Kidney (tissue), 14 donors: Measurements from ENCODE around the gene HIC1. TPM values are rescaled to one million over a fixed set of nuclear protein-coding genes. Genes with fewer than 3 reads are reported as not detected.

Experiments
- DNase-seq, 5 donors: peaks; one replicate each; pipeline ENCODE4 v3.0.0-alpha.2; 2013 to 2020
- FAIRE-seq: peaks from 2 replicates; lab custom pipeline; 2012; peaks lifted over from hg19 to GRCh38; lab: Jason Lieb, UNC
- H3K27ac ChIP-seq, 2 donors: one replicate each; pipeline ENCODE4 v1.7.0; 2013; ENCODE audit warnings: low read depth in 2 of 2, low read length in 2 of 2, inconsistent platforms in 1 of 2
- H3K27me3 ChIP-seq: one replicate; pipeline ENCODE4 v1.7.1; 2013; ENCODE audit warnings: low read length, inconsistent platforms; ENCODE audit not compliant: control insufficient read depth, insufficient read depth
- H3K36me3 ChIP-seq, 3 donors: one replicate each; pipeline versions ENCODE4 v1.7.0 to v1.7.1; 2013; ENCODE audit warnings: low read length in 3 of 3, control low read depth in 1 of 3, inconsistent platforms in 1 of 3; ENCODE audit not compliant: insufficient read depth in 3 of 3, control insufficient read depth in 2 of 3
- H3K4me1 ChIP-seq, 3 donors: one replicate each; pipeline versions ENCODE4 v1.7.0 to v1.7.1; 2013; ENCODE audit warnings: low read length in 3 of 3, inconsistent platforms in 1 of 3, low read depth in 1 of 3; ENCODE audit not compliant: control insufficient read depth in 2 of 3, insufficient read depth in 2 of 3
- H3K4me3 ChIP-seq, 3 donors: one replicate each; pipeline versions ENCODE4 v1.7.0 to v1.8.1; 2013; ENCODE audit warnings: low read length in 3 of 3, control low read depth in 1 of 3, inconsistent platforms in 1 of 3
- H3K9ac ChIP-seq, 3 donors: one replicate each; pipeline versions ENCODE4 v1.7.0 to v1.7.1; 2013; ENCODE audit warnings: low read length in 3 of 3, control low read depth in 1 of 3, inconsistent platforms in 1 of 3
- H3K9me3 ChIP-seq, 3 donors: one replicate each; pipeline versions ENCODE4 v1.7.0 to v1.7.1; 2013; ENCODE audit warnings: low read length in 3 of 3, control low read depth in 1 of 3, inconsistent platforms in 1 of 3; ENCODE audit not compliant: control insufficient read depth in 2 of 3, insufficient read depth in 1 of 3
- intact Hi-C: fragments of 100-400 bp; cut with DNase I; formaldehyde crosslinking; loops from one replicate; pipeline ENCODE4 v1.11.1; 2022
- polyA plus RNA-seq: library from polyadenylated mRNA; stranded (reverse); fragments of 350-450 nt; fragmentation: Illumina TruSeq; extraction: RNeasy Lipid Tissue Mini Kit (QIAGEN cat#74804); gene quantifications from one replicate; pipeline ENCODE4 v1.2.3, GENCODE V29; 2014; ENCODE audit warnings: low read depth, low replicate concordance; ENCODE audit not compliant: insufficient read depth
- total RNA-seq: library from RNA; stranded (reverse); fragmentation: NEBNext Ultra II Directional; extraction: Animal tissue kit (Norgen Biotek cat#: 25700); gene quantifications from one replicate; pipeline ENCODE4 v1.2.1, GENCODE V29; 2021
- TF ChIP-seq, protein P1 (sequence below): IDR thresholded peaks from 3 replicates; pipeline ENCODE4 v1.5.1; 2012; ENCODE audit warnings: mild to moderate bottlenecking, moderate library complexity, borderline replicate concordance; ENCODE audit not compliant: insufficient read depth; ENCODE audit errors: extremely low read depth
- donor health status: control.
- donor health status: control.
- donor health status: control.
- donor health status: control.
- donor health status: control.
- donor health status: DM: yes; HTN: yes; CAD: no.
- donor health status: Normal renal cell carcinoma (clear cell type).

The HIC1 gene
- total and polyA plus RNA-seq, 2 donors from 2014 or later = 2.7 to 13.0 TPM

DNA sequence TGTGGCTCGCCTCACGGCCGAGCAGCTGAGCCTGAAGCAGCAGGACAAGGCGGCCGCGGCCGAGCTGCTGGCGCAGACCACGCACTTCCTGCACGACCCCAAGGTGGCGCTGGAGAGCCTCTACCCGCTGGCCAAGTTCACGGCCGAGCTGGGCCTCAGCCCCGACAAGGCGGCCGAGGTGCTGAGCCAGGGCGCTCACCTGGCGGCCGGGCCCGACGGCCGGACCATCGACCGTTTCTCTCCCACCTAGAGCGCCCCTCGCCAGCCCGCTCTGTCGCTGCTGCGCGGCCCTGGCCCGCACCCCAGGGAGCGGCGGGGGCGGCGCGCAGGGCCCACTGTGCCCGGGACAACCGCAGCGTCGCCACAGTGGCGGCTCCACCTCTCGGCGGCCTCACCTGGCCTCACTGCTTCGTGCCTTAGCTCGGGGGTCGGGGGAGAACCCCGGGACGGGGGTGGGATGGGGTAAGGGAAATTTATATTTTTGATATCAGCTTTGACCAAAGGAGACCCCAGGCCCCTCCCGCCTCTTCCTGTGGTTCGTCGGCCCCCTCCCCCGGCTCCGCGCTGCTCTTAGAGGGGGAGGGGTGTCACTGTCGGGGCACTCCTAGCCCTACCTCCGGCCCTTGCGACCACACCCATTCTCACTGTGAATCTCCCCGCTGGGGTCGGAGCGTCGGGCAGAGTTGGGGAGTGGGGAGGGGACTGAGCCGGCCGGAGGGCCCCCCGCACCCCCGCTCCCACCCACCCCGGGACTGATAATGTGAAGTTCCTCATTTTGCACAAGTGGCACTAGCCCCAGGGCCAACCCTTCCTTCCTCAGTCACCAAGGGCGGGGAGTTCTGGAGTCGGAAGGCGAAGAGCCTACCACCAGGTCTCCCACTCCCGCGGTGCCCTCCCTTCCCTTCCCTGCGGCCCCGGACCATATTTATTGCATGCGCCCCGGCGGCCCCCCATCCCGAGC, 4.0 kb downstream of the HIC1 start:
- Histone ChIP-seq H3K9me3 (no peaks in the 10 kb centered on the region), H3K4me1 (peaks cover 0 to 16% (median 0%) of the 10 kb centered on the region in 3 donors), H3K27ac (peak overlapping the region; percentile 37 to 43), H3K36me3 (no peaks in the 10 kb centered on the region), H3K4me3 (peak overlapping the region in 1 of 3 donors; percentile 11), H3K27me3 (peaks cover 5% of the 10 kb centered on the region), H3K9ac (no peak overlapping the region)
- DNase-seq (peak in 4 of 5 donors; percentile 61 to 92 (median 68)), FAIRE-seq (no peak)
- intact Hi-C loops = loop anchor here (5.0 kb wide), 1 partner anchor 183 kb away; no protein-coding TSS in a partner anchor
- TF ChIP-seq, protein P1, sequence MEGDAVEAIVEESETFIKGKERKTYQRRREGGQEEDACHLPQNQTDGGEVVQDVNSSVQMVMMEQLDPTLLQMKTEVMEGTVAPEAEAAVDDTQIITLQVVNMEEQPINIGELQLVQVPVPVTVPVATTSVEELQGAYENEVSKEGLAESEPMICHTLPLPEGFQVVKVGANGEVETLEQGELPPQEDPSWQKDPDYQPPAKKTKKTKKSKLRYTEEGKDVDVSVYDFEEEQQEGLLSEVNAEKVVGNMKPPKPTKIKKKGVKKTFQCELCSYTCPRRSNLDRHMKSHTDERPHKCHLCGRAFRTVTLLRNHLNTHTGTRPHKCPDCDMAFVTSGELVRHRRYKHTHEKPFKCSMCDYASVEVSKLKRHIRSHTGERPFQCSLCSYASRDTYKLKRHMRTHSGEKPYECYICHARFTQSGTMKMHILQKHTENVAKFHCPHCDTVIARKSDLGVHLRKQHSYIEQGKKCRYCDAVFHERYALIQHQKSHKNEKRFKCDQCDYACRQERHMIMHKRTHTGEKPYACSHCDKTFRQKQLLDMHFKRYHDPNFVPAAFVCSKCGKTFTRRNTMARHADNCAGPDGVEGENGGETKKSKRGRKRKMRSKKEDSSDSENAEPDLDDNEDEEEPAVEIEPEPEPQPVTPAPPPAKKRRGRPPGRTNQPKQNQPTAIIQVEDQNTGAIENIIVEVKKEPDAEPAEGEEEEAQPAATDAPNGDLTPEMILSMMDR = peak; percentile 50

DNA sequence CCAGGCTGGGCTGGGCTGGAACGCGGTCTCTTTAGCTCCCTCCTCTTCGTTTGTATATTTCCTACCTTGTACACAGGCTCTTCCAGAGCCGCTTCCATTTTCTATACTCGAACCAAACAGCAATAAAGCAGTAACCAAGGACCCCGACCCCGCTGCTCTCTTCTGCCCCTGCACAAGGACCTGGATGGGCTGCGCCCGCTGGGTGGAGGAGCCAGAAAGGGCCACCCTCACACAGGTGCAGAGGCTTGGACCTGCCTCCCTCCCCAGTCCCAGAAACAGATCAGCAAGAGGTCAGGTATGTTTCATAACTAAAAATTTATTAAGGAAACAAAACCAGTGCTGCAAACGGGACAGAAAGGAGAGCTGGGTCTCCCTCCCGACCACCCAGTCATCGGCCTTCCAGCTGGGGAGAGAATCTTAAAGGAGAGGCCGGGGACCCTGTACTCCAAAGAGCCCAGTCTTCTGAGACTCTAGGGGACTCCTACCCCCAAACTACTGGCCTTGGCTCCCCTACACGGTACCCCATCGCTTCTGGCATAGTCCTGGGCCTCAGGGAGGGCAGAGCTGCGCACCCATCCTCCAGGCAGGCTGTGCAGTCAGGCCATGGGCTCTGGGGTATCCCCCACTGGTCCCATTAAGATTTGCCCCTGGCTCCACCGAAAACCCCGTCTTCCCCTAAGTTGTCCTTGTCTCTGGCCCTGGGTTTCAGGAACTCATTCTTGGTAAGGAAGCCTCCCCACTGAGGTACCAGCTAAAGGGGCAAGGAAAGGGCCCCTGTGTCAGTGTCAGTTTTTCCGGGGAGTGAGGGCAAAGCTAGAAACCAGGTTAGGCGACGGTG, 4.9 kb downstream of the HIC1 start:
- TF ChIP-seq, protein P1 = no peak
- Histone ChIP-seq H3K4me3 (no peak overlapping the region), H3K4me1 (peaks cover 0 to 12% (median 0%) of the 10 kb centered on the region in 3 donors), H3K9ac (peak overlapping the region in 1 of 3 donors; percentile 23), H3K9me3 (no peaks in the 10 kb centered on the region), H3K36me3 (no peaks in the 10 kb centered on the region), H3K27me3 (peaks cover 5% of the 10 kb centered on the region), H3K27ac (peak overlapping the region; percentile 67 to 83)
- intact Hi-C loops = loop anchor here (5.0 kb wide), 1 partner anchor 183 kb away; no protein-coding TSS in a partner anchor
- DNase-seq (peak in 4 of 5 donors; percentile 8 to 64 (median 22)), FAIRE-seq (no peak)

DNA sequence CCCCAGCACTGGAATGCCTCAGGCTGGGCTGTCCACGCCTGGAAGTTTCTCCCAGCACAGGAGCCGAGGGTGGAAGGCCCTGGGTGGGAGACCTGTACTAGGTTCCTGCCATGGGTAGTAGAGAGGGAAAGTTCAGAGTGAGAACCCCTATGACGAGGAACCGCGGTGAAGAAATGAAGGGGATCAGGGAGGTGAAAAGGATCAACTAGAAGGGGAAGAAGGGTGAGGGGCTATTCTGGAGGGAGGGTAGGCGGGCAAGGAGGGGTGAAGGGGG, 5.4 kb downstream of the HIC1 start:
- peak overlapping the region in 1 of 3 donors; percentile 23 for H3K9ac ChIP-seq
- FAIRE-seq (no peak), DNase-seq (no peak)
- H3K9me3 ChIP-seq = no peaks in the 10 kb centered on the region
- no peaks in the 10 kb centered on the region for H3K36me3 ChIP-seq
- TF ChIP-seq, protein P1 = no peak
- peaks cover 0 to 16% (median 0%) of the 10 kb centered on the region in 3 donors for H3K4me1 ChIP-seq
- peaks cover 5% of the 10 kb centered on the region for H3K27me3 ChIP-seq
- no peak overlapping the region for H3K4me3 ChIP-seq
- H3K27ac ChIP-seq = peak overlapping the region; percentile 67 to 83
- intact Hi-C loops = no loop called here
